Peyer's patch (tissue), 4 donors: ENCODE measurements around the gene HOXD8.

Experiments used
- CTCF ChIP-seq, 6 experiments: fragments of 450-650 bp in 4 of 6; fragments of 200-600 bp in 2 of 6; sonication (generic) in 1 of 6; IDR thresholded peaks; one replicate each; pipeline ENCODE4 v1.5.1; 2017 to 2019; ENCODE audit warnings: antibody characterized with exemption in 6 of 6, mild to moderate bottlenecking in 3 of 6, moderate library complexity in 1 of 6
- POLR2A ChIP-seq, 2 donors: fragments of 450-650 bp; IDR thresholded peaks; one replicate each; pipeline ENCODE4 v1.5.1; 2017; ENCODE audit warnings: antibody characterized with exemption in 2 of 2, mild to moderate bottlenecking in 2 of 2, moderate library complexity in 2 of 2

- no peak for TF ChIP-seq CTCF (IDR thresholded peaks at IDR 0.05)
- TF ChIP-seq POLR2A (IDR thresholded peaks at IDR 0.05): no peak
Measured at GRCh38 chr2:176106581-176107539, 22.6 kb upstream of the HOXD8 start, which contains the start of gene HOXD11.
